Measurements from ENCODE around the gene ATAD1.

- TF ChIP-seq, protein P1, sequence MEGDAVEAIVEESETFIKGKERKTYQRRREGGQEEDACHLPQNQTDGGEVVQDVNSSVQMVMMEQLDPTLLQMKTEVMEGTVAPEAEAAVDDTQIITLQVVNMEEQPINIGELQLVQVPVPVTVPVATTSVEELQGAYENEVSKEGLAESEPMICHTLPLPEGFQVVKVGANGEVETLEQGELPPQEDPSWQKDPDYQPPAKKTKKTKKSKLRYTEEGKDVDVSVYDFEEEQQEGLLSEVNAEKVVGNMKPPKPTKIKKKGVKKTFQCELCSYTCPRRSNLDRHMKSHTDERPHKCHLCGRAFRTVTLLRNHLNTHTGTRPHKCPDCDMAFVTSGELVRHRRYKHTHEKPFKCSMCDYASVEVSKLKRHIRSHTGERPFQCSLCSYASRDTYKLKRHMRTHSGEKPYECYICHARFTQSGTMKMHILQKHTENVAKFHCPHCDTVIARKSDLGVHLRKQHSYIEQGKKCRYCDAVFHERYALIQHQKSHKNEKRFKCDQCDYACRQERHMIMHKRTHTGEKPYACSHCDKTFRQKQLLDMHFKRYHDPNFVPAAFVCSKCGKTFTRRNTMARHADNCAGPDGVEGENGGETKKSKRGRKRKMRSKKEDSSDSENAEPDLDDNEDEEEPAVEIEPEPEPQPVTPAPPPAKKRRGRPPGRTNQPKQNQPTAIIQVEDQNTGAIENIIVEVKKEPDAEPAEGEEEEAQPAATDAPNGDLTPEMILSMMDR (conservative IDR thresholded peaks at IDR 0.05; ENCODE audit: low read depth, low read length) = no peak
- no peak for TF ChIP-seq EZH2 (IDR thresholded peaks at IDR 0.05; ENCODE audit: borderline replicate concordance, low read depth, low read length, poor library complexity, severe bottlenecking)
These were observed 24.9 kb upstream of the ATAD1 start for GRCh38 chr10:87842776-87843497.
